ENCODE results near the gene GRK3. TPM values are rescaled to one million over a fixed set of nuclear protein-coding genes. Genes with fewer than 3 reads are reported as not detected.
"Not testable (repeated sequence)": the region's sequence is repeated elsewhere in the genome, so short reads cannot be mapped to it uniquely, and the experiment has no call there.

GRK3 gene
- total RNA-seq, 2 donors from 2014 or later: 19.4 to 21.0 TPM

GRCh38 chr22:25569983-25570382, 5.5 kb downstream of the GRK3 start:
- Mint-ChIP-seq H3K4me1 (peaks cover 38% of the 10 kb centered on the region), H3K27ac (no peak overlapping the region)
- WGBS, 2 experiments (ENCODE audit: insufficient coverage in 1 of 2, insufficient read length in 1 of 2): 94 to 96% methylated on average over 6 to 10 of the region's 10 CpGs

GRCh38 chr22:25570486-25570885, 6.0 kb downstream of the GRK3 start:
- Histone ChIP-seq H3K27me3 (ENCODE audit: control insufficient read depth, insufficient read depth, low read length, poor library complexity, severe bottlenecking) (no peaks in the 10 kb centered on the region), H3K9me3 (ENCODE audit: control insufficient read depth, low read length) (no peaks in the 10 kb centered on the region), H3K27ac (ENCODE audit: low read depth, low read length) (no peak overlapping the region), H3K4me1 (ENCODE audit: control insufficient read depth, insufficient read depth, low read length) (no peaks in the 10 kb centered on the region), H3K36me3 (ENCODE audit: control insufficient read depth, insufficient read depth, low read length) (no peaks in the 10 kb centered on the region), H3K4me3 (ENCODE audit: low read length) (no peak overlapping the region), H3K9ac (ENCODE audit: extremely low read depth, low read length, poor library complexity, severe bottlenecking) (no peak overlapping the region)
- Mint-ChIP-seq H3K36me3 (ENCODE audit: low read depth) (no peaks in the 10 kb centered on the region), H3K4me1 (peaks cover 36% of the 10 kb centered on the region), H3K27me3 (ENCODE audit: insufficient read depth) (no peaks in the 10 kb centered on the region), H3K4me3 (no peak overlapping the region), H3K9me3 (peaks cover 4% of the 10 kb centered on the region), H3K27ac (no peak overlapping the region)
- 94 to 100% methylated on average over 1 to 2 of the region's 2 CpGs for WGBS, 2 experiments (ENCODE audit: insufficient coverage in 1 of 2, insufficient read length in 1 of 2)
- no peak for TF ChIP-seq CTCF (conservative IDR thresholded peaks at IDR 0.05)
- DNase-seq: no peak

More at GRCh38 chr22:25569983-25570382, 5.5 kb downstream of the GRK3 start:
- no peak overlapping the region for H3K27ac ChIP-seq (ENCODE audit: low read depth, low read length)
- H3K36me3 ChIP-seq (ENCODE audit: control insufficient read depth, insufficient read depth, low read length): no peaks in the 10 kb centered on the region
- H3K4me3 ChIP-seq (ENCODE audit: low read length): no peak overlapping the region
- no peaks in the 10 kb centered on the region for H3K27me3 ChIP-seq (ENCODE audit: control insufficient read depth, insufficient read depth, low read length, poor library complexity, severe bottlenecking)
- H3K9me3 Mint-ChIP-seq: peaks cover 4% of the 10 kb centered on the region
- TF ChIP-seq CTCF (conservative IDR thresholded peaks at IDR 0.05): no peak
- H3K4me1 ChIP-seq (ENCODE audit: control insufficient read depth, insufficient read depth, low read length): no peaks in the 10 kb centered on the region
- no peaks in the 10 kb centered on the region for H3K36me3 Mint-ChIP-seq (ENCODE audit: low read depth)
- no peak overlapping the region for H3K4me3 Mint-ChIP-seq
- H3K9ac ChIP-seq (ENCODE audit: extremely low read depth, low read length, poor library complexity, severe bottlenecking): no peak overlapping the region
- no peak for DNase-seq
- H3K9me3 ChIP-seq (ENCODE audit: control insufficient read depth, low read length): no peaks in the 10 kb centered on the region
- H3K27me3 Mint-ChIP-seq (ENCODE audit: insufficient read depth): no peaks in the 10 kb centered on the region

GRCh38 chr22:25571969-25572707, 7.7 kb downstream of the GRK3 start:
- not testable (repeated sequence) for H3K27me3 Mint-ChIP-seq (ENCODE audit: insufficient read depth); H3K27ac ChIP-seq (ENCODE audit: low read depth, low read length); H3K4me3 Mint-ChIP-seq; H3K4me1 ChIP-seq (ENCODE audit: control insufficient read depth, insufficient read depth, low read length); H3K9me3 ChIP-seq (ENCODE audit: control insufficient read depth, low read length); H3K4me3 ChIP-seq (ENCODE audit: low read length); H3K9me3 Mint-ChIP-seq; H3K27me3 ChIP-seq (ENCODE audit: control insufficient read depth, insufficient read depth, low read length, poor library complexity, severe bottlenecking); H3K36me3 ChIP-seq (ENCODE audit: control insufficient read depth, insufficient read depth, low read length); H3K9ac ChIP-seq (ENCODE audit: extremely low read depth, low read length, poor library complexity, severe bottlenecking); H3K27ac Mint-ChIP-seq; H3K36me3 Mint-ChIP-seq (ENCODE audit: low read depth); DNase-seq
- WGBS, 2 experiments (ENCODE audit: insufficient coverage in 1 of 2, insufficient read length in 1 of 2): 92 to 100% methylated on average over 4 to 8 of the region's 8 CpGs
- H3K4me1 Mint-ChIP-seq: peaks cover 21% of the 10 kb centered on the region

Measured in endodermal cell (in vitro differentiated cells).